GM19397 (cell line): ENCODE measurements around the gene SMAD5.
A peak's percentile ranks its signal among the peaks of the same experiment; 100 is the strongest.

Source experiments
- ATAC-seq: cut with Tn5 transposase; IDR thresholded peaks from one replicate; pipeline ENCODE4 v1.9.1; 2021; ENCODE audit warnings: mild to moderate bottlenecking, moderate library complexity; ENCODE audit not compliant: unreplicated experiment

The SMAD5 gene

GRCh38 chr5:136213919-136214493 lies 81.4 kb downstream of the SMAD5 start:
- no peak for ATAC-seq

GRCh38 chr5:136215812-136216211 lies 83.2 kb downstream of the SMAD5 start:
- ATAC-seq: no peak

- no peak for ATAC-seq
Measured at GRCh38 chr5:136216230-136216629, 83.6 kb downstream of the SMAD5 start.

GRCh38 chr5:136221340-136221739 lies 88.7 kb downstream of the SMAD5 start:
- no peak for ATAC-seq

- no peak for ATAC-seq
Measured at GRCh38 chr5:136222580-136223235, 90.1 kb downstream of the SMAD5 start.

GRCh38 chr5:136225796-136226195 lies 93.2 kb downstream of the SMAD5 start:
- ATAC-seq: no peak

DNA sequence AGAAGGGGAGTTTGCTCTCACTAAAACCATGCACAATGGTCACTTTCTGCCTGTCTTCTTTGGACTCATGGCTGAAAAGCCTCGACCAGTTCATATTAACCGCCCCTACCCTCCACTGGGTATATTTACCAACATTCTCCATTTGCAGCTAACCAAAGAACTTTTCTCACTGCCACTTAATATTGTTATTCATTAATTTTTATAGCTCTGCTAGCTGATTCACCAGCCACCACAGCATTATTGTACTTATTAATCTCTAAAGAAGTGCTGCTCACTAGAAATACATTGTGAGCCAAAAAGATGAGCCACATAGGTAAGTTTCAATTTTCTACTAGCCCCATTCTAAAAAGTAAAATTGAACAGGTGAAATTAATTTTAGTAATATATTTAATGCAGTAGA lies 93.8 kb downstream of the SMAD5 start:
- ATAC-seq: no peak

DNA sequence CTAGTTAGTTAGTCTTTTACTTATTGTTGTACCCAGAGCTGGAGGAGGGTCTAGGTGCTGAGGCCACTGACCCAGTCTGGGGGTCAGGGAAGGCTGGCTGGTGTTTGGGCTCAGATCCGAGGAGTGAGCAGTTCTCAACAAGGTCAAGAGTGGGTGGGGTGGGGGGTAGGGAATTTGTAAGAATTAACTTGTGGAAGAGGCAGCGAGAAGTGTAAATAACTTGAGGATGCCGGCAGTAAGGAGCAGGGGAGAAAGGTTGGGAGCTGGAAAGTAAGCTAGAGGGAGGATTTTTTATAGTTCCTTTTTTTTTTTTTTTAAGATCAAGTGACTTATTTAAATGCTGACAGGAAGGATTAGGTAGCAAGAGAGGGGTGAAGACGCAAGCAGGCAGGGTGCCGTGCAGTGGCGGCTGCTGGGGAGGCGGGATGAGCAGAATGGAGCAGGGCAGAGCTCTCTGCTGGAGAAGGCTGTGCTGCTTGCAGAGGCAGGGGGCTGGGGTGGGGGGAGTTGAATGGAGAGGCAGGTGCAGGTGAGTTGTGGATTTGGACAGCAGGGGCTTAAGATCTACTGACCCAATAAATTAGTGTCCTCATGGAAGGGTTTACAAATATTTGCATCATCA lies 95.6 kb downstream of the SMAD5 start:
- no peak for ATAC-seq

- ATAC-seq: no peak
Measured at GRCh38 chr5:136230176-136230575, 97.5 kb downstream of the SMAD5 start.

- ATAC-seq: peak; percentile 53
Measured at GRCh38 chr5:136232316-136232715, 99.7 kb downstream of the SMAD5 start.
